ENCODE results near the gene CNN3.

Gene CNN3

GRCh38 chr1:94855307-94855700, 71.6 kb downstream of the CNN3 start:
- no peak for DNase-seq (ENCODE audit: low spot score)

- peak; percentile 83 for DNase-seq (ENCODE audit: low spot score)
Measured at GRCh38 chr1:94854458-94855306, 72.2 kb downstream of the CNN3 start.

DNA sequence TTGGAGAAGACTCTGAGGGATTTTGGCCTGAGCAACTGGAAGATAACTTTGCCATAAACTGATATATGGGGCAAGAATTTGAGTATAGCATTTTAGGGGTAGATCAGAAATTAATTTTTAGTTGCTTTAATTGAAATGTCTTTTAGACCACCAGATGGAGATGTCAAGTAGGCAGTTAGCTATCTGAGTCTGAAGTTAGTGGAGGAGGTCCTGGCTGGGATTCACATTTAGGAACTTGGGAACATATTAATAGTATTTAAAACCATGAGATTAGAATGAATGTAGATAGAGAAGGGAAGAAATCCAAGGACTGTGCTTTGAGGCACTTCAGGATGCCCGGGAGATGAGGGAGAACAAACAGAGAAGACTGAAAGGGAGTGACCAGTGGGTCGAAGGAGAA, 74.1 kb downstream of the CNN3 start:
- no peak for DNase-seq (ENCODE audit: low spot score)

DNA sequence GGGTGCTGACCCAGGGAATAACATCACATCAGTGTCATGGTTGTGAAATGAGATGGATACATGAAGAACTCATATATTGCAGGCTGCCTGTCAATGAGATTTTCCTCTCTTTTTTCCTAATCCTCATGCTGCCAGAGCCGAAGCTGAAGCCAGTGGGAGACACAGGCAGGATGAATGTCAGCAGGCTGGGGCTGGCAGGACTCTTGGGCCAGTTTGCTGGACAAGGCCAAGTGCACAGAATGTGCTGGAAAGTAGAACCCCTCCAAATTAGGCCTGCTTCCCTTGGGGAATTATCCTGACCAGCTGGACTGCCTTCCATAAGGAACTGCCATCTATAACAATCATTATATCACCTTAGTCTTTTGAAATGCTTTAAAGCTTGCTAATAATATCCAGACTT, 75.3 kb downstream of the CNN3 start:
- no peak for DNase-seq (ENCODE audit: low spot score)

All from HuH-7 (cell line).